Measurements from ENCODE around the gene SOHLH2.

- TF ChIP-seq, protein P1, sequence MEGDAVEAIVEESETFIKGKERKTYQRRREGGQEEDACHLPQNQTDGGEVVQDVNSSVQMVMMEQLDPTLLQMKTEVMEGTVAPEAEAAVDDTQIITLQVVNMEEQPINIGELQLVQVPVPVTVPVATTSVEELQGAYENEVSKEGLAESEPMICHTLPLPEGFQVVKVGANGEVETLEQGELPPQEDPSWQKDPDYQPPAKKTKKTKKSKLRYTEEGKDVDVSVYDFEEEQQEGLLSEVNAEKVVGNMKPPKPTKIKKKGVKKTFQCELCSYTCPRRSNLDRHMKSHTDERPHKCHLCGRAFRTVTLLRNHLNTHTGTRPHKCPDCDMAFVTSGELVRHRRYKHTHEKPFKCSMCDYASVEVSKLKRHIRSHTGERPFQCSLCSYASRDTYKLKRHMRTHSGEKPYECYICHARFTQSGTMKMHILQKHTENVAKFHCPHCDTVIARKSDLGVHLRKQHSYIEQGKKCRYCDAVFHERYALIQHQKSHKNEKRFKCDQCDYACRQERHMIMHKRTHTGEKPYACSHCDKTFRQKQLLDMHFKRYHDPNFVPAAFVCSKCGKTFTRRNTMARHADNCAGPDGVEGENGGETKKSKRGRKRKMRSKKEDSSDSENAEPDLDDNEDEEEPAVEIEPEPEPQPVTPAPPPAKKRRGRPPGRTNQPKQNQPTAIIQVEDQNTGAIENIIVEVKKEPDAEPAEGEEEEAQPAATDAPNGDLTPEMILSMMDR (conservative IDR thresholded peaks at IDR 0.05; ENCODE audit: low read depth, low read length) = no peak
- no peak for TF ChIP-seq POLR2A (IDR thresholded peaks at IDR 0.05; ENCODE audit: low read depth, low read length)
- TF ChIP-seq MXI1 (IDR thresholded peaks at IDR 0.05; ENCODE audit: borderline replicate concordance, low read depth, low read length) = no peak
- no peak for TF ChIP-seq SMC3 (IDR thresholded peaks at IDR 0.05; ENCODE audit: low read depth, low read length)
- no peak for TF ChIP-seq CEBPB (IDR thresholded peaks at IDR 0.05; ENCODE audit: low read depth, low read length)
- TF ChIP-seq MAZ (IDR thresholded peaks at IDR 0.05; ENCODE audit: borderline replicate concordance, low read depth, low read length) = no peak
- no peak for TF ChIP-seq RFX5 (IDR thresholded peaks at IDR 0.05; ENCODE audit: low read depth, low read length)
- no peak for TF ChIP-seq MAFK (IDR thresholded peaks at IDR 0.05; ENCODE audit: low read depth, low read length)
- TF ChIP-seq RAD21 (IDR thresholded peaks at IDR 0.05; ENCODE audit: low read length) = no peak
- TF ChIP-seq ELK1 (IDR thresholded peaks at IDR 0.05; ENCODE audit: borderline replicate concordance, low read depth, low read length) = no peak
- TF ChIP-seq FOS (IDR thresholded peaks at IDR 0.05; ENCODE audit: low read depth, low read length) = no peak
- TF ChIP-seq BHLHE40 (IDR thresholded peaks at IDR 0.05; ENCODE audit: low read depth, low read length) = no peak
Measured at GRCh38 chr13:36166046-36166445, 48.3 kb downstream of the SOHLH2 start.
